Transverse colon (tissue), 4 donors: ENCODE data around the gene LRRC61. TPM values are rescaled to one million over a fixed set of nuclear protein-coding genes. Genes with fewer than 3 reads are reported as not detected.

Experiments
- DNase-seq: peaks from one replicate; pipeline ENCODE4 v3.0.0-alpha.2; 2019
- H3K27ac ChIP-seq, 4 donors: fragments of 200-600 bp; sonication (generic); 2 replicates each; pipeline ENCODE4 v1.5.1; 2016 to 2018; ENCODE audit warnings: inconsistent platforms in 4 of 4
- H3K27me3 ChIP-seq: fragments of 200-600 bp; sonication (generic); 2 replicates; pipeline ENCODE4 v1.5.1; 2017; ENCODE audit warnings: inconsistent platforms
- H3K36me3 ChIP-seq, 4 donors: fragments of 200-600 bp; sonication (generic); 2 replicates each; pipeline ENCODE4 v1.5.1; 2017 to 2019; ENCODE audit warnings: inconsistent platforms in 4 of 4
- H3K4me1 ChIP-seq, 4 donors: fragments of 200-600 bp; sonication (generic); 2 replicates each; pipeline ENCODE4 v1.5.1; 2017 to 2020; ENCODE audit warnings: inconsistent platforms in 4 of 4
- H3K4me3 ChIP-seq, 4 donors: fragments of 200-600 bp; sonication (generic); 1 replicate in 1 of 4; 2 replicates in 3 of 4; pipeline versions ENCODE4 v1.5.1 to v1.6.1; 2017 to 2019; ENCODE audit warnings: inconsistent platforms in 4 of 4
- H3K9me3 ChIP-seq, 2 donors: fragments of 200-600 bp; sonication (generic); 2 replicates each; pipeline ENCODE4 v1.5.1; 2017 to 2019; ENCODE audit warnings: inconsistent platforms in 2 of 2
- CTCF ChIP-seq, 5 experiments: fragments of 200-600 bp in 3 of 5; fragments of 450-650 bp in 2 of 5; sonication (generic) in 3 of 5; IDR thresholded peaks; 1 replicate in 2 of 5; 2 replicates in 3 of 5; pipeline ENCODE4 v1.5.1; 2016 to 2017; ENCODE audit warnings: antibody characterized with exemption in 5 of 5, inconsistent platforms in 3 of 5, mild to moderate bottlenecking in 2 of 5, moderate library complexity in 1 of 5
- EP300 ChIP-seq: sonication (generic); formaldehyde crosslinking; IDR thresholded peaks from one replicate; pipeline ENCODE4 v1.6.1; 2017; ENCODE audit warnings: antibody characterized with exemption, low read depth
- POLR2A ChIP-seq: fragments of 450-650 bp; IDR thresholded peaks from one replicate; pipeline ENCODE4 v1.6.1; 2016; ENCODE audit warnings: antibody characterized with exemption, mild to moderate bottlenecking, moderate library complexity
- POLR2AphosphoS5 ChIP-seq, 3 donors: sonication (generic); formaldehyde crosslinking; IDR thresholded peaks; one replicate each; pipeline ENCODE4 v1.6.1; 2016; ENCODE audit warnings: antibody characterized with exemption in 3 of 3
- WGBS, 2 donors: methylation state at CpG; one replicate each; pipeline ENCODE4 v1.1.5; 2018; ENCODE audit warnings: low coverage in 1 of 2; 5-methylcytosine and 5-hydroxymethylcytosine counted together
- in situ Hi-C, 4 donors: fragments of 200-750 bp; cut with MboI; loops; one replicate each; pipeline versions ENCODE4 v1.15.0 to v1.15.1; 2017; ENCODE audit warnings: low sequenced_read_pairs in 3 of 4, low pct_ligation_motif_present in 1 of 4, low pct_unique_long_range_greater_than_20kb in 1 of 4
- intact Hi-C: fragments of 100-400 bp; cut with DNase I; formaldehyde crosslinking; loops from one replicate; pipeline ENCODE4 v1.15.1; 2023; ENCODE audit warnings: low total_unique reads
- total RNA-seq, 4 donors: library from RNA; depleted of rRNA; stranded (reverse); fragments of >200 nt; gene quantifications; one replicate each; pipeline ENCODE4 v1.1.0, GENCODE V29; 2016

Gene LRRC61
- total RNA-seq, 4 donors from 2014 or later, result 1.4 to 55.4 (median 17.2) TPM

GRCh38 chr7:150374472-150374871, 51.3 kb downstream of the LRRC61 start:
- WGBS, 2 donors, result 69 to 79% methylated on average over 5 of the region's 5 CpGs
- peaks cover 27 to 89% (median 78%) of the 10 kb centered on the region in 4 donors for H3K4me1 ChIP-seq
- no peak for DNase-seq
- intact Hi-C loops (no loop called here), in situ Hi-C loops (no loop called here)
- H3K27ac ChIP-seq, result peak overlapping the region; percentile 93 to 99 (median 97)
- TF ChIP-seq EP300, result no peak
- TF ChIP-seq POLR2AphosphoS5 (IDR thresholded peaks at IDR 0.05), result no peak
- no peak for TF ChIP-seq POLR2A
- TF ChIP-seq CTCF (IDR thresholded peaks at IDR 0.05), result no peak
- peak overlapping the region in 1 of 4 donors; percentile 70 for H3K4me3 ChIP-seq
- no peaks in the 10 kb centered on the region for H3K27me3 ChIP-seq
- no peaks in the 10 kb centered on the region for H3K36me3 ChIP-seq
- no peaks in the 10 kb centered on the region for H3K9me3 ChIP-seq

- no peaks in the 10 kb centered on the region for H3K36me3 ChIP-seq
- peaks cover 23 to 88% (median 76%) of the 10 kb centered on the region in 4 donors for H3K4me1 ChIP-seq
- in situ Hi-C loops, result no loop called here
- no peaks in the 10 kb centered on the region for H3K9me3 ChIP-seq
- intact Hi-C loops, result no loop called here
- no peak for TF ChIP-seq CTCF (IDR thresholded peaks at IDR 0.05)
- peak in 1 of 3 donors; percentile 32 for TF ChIP-seq POLR2AphosphoS5 (IDR thresholded peaks at IDR 0.05)
- TF ChIP-seq EP300, result no peak
- H3K4me3 ChIP-seq, result no peak overlapping the region
- DNase-seq, result peak; percentile 46
- H3K27ac ChIP-seq, result peak overlapping the region; percentile 93 to 99 (median 97)
- WGBS, 2 donors, result 51 to 72% methylated on average over 5 to 10 of the region's 10 CpGs
- no peaks in the 10 kb centered on the region for H3K27me3 ChIP-seq
Measured at GRCh38 chr7:150375662-150376521, 52.7 kb downstream of the LRRC61 start.

GRCh38 chr7:150376560-150376959, 53.4 kb downstream of the LRRC61 start:
- peaks cover 21 to 88% (median 76%) of the 10 kb centered on the region in 4 donors for H3K4me1 ChIP-seq
- H3K9me3 ChIP-seq, result no peaks in the 10 kb centered on the region
- intact Hi-C loops, result no loop called here
- no peak overlapping the region for H3K4me3 ChIP-seq
- TF ChIP-seq EP300 (no peak), POLR2A (no peak), POLR2AphosphoS5 (IDR thresholded peaks at IDR 0.05) (no peak), CTCF (IDR thresholded peaks at IDR 0.05) (no peak)
- 43 to 48% methylated on average over 3 to 6 of the region's 6 CpGs for WGBS, 2 donors
- in situ Hi-C loops, result no loop called here
- H3K27ac ChIP-seq, result peak overlapping the region; percentile 93 to 99 (median 97)
- no peak for DNase-seq
- H3K27me3 ChIP-seq, result no peaks in the 10 kb centered on the region
- H3K36me3 ChIP-seq, result no peaks in the 10 kb centered on the region

GRCh38 chr7:150377196-150377595, 54.0 kb downstream of the LRRC61 start:
- Histone ChIP-seq H3K4me3 (no peak overlapping the region), H3K4me1 (peaks cover 25 to 88% (median 76%) of the 10 kb centered on the region in 4 donors), H3K9me3 (no peaks in the 10 kb centered on the region), H3K36me3 (no peaks in the 10 kb centered on the region), H3K27ac (peak overlapping the region; percentile 93 to 99 (median 97)), H3K27me3 (no peaks in the 10 kb centered on the region)
- in situ Hi-C loops, result no loop called here
- 16 to 31% methylated on average over 3 of the region's 3 CpGs for WGBS, 2 donors
- TF ChIP-seq POLR2AphosphoS5 (IDR thresholded peaks at IDR 0.05) (no peak), CTCF (IDR thresholded peaks at IDR 0.05) (no peak), EP300 (no peak), POLR2A (no peak)
- DNase-seq, result no peak
- intact Hi-C loops, result no loop called here
